Measurements from ENCODE around the gene COL4A2.

The COL4A2 gene

DNA sequence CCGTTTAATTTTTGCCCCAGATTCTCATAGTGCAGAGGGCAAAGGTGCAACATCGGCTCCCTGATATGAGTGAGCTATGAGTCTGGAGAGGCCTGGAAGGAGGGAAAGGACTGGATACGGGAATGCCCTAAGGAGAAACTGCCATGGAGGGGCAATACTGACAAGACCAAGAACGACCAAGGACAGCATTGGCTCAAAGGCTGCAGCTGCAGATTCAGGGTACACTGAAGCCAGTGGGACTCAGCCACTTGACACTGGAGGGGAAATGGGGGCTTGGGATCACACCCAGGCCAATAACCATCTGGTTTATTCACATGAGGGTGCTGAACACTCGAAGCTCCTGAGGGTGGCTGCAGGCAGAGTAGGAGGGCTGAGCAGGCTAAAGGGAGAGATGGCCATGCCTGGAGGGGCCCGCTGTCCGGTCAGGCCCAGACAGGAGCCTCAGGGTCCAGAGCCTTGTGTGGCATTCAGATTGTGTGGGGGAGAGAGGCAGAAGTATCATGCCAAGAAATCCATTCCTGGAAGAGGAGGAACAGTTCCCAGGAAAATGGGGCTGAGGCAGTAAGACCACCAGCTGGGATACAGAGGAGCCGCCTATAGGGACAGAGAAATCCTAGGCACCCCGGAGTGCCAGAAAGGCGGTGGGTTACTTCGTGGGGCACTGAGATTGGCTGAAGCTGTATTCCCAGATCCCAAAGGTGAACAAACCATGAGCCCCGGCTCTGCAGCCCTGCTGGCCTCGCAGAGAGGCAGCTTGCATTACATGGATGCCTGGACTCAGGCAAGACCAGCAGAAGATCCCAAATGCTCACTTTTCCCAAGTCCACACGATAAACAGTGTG is 20.9 kb upstream of the COL4A2 start:
- ChIA-PET CTCF (interaction anchor here (0.9 to 2.0 kb wide), 5 partner anchors 10 to 39 kb away, joined by 3 to 8 read pairs (median 4); no protein-coding TSS in a partner anchor), POLR2A (no interaction called here)
- TF ChIP-seq, protein P1, sequence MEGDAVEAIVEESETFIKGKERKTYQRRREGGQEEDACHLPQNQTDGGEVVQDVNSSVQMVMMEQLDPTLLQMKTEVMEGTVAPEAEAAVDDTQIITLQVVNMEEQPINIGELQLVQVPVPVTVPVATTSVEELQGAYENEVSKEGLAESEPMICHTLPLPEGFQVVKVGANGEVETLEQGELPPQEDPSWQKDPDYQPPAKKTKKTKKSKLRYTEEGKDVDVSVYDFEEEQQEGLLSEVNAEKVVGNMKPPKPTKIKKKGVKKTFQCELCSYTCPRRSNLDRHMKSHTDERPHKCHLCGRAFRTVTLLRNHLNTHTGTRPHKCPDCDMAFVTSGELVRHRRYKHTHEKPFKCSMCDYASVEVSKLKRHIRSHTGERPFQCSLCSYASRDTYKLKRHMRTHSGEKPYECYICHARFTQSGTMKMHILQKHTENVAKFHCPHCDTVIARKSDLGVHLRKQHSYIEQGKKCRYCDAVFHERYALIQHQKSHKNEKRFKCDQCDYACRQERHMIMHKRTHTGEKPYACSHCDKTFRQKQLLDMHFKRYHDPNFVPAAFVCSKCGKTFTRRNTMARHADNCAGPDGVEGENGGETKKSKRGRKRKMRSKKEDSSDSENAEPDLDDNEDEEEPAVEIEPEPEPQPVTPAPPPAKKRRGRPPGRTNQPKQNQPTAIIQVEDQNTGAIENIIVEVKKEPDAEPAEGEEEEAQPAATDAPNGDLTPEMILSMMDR (IDR thresholded peaks at IDR 0.05; ENCODE audit: insufficient read depth, low read length, missing control alignments): no peak
- H3K4me3 ChIP-seq (ENCODE audit: low read depth, low read length): no peak overlapping the region
- no peak for DNase-seq (ENCODE audit: low read depth, low spot score)

DNA sequence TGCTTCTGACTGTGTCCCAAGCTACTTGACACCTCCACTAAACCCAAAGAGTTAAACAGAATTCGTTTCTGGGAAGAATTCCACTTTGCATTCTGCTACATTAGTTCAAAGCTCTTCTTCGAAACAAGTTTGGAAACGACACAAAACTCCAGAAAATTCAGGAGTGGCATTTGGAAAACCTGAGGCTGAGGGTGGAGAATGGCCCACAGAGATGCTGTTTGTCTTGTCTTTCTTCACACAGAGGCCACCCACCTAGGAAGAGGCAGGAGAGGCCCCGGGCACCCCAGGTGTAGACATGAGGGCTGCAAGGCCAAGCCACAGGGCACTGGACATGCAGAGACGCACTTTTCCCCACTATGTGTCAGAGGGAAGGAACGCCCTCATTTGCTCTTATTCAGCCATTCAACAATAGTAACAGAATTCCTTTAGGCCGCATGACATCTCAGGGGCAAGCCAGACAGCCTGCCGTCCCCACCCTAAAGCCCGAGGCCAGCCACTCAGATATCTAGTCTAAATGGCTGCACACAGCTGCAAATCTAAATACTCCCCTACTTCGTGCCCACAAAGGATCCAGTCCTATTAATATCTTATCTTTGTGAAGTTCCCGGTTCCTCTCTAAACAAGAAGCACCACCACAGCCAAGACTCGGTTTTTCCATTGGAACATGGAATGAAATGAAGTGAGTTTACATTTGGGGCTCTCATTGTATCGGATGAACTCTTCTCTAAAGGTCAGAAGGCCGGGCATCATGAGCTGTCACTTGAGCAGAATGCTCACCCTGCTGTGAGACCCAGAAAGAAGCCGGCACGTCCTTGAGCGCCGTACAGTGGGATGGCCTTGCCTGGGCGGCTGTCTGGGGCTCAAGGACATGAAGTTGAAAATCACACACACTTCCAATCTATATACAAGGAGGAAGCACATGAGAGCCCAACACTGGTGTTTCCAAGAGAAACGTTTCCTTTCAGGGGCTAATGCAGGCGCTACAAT is 20.0 kb upstream of the COL4A2 start:
- CTCF ChIA-PET: interaction anchor here (1.4 to 2.0 kb wide), 2 partner anchors 18 to 28 kb away, joined by 4 to 8 read pairs; no protein-coding TSS in a partner anchor
- TF ChIP-seq, protein P1 (IDR thresholded peaks at IDR 0.05; ENCODE audit: insufficient read depth, low read length, missing control alignments): no peak
- DNase-seq (ENCODE audit: low read depth, low spot score): no peak
- no peak overlapping the region for H3K4me3 ChIP-seq (ENCODE audit: low read depth, low read length)
- POLR2A ChIA-PET: no interaction called here

DNA sequence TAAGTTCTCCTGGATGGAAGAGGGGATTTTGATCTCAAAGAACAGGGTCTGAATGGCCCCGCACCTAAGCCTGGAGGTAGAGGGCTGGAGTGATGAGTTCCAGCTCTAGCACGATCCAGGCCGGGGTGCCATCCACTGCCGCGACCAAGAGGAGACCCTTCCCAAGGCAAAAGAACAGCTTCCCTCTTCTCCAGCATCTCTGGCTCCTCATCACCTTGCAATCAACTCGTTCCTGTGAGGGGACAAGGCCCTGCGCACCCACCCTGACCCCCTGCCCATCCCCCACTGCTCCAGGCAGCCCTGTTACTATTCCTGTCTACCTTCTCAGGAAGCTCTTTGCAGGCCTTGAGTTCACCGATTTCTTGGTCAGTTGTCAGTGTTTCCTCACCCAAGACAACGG is 17.9 kb upstream of the COL4A2 start:
- TF ChIP-seq, protein P1 (IDR thresholded peaks at IDR 0.05; ENCODE audit: insufficient read depth, low read length, missing control alignments): no peak
- ChIA-PET POLR2A (no interaction called here), CTCF (interaction anchor here (1.0 kb wide), 1 partner anchor 43 kb away, joined by 3 read pairs; no protein-coding TSS in a partner anchor)
- no peak overlapping the region for H3K4me3 ChIP-seq (ENCODE audit: low read depth, low read length)
- DNase-seq (ENCODE audit: low read depth, low spot score): no peak

DNA sequence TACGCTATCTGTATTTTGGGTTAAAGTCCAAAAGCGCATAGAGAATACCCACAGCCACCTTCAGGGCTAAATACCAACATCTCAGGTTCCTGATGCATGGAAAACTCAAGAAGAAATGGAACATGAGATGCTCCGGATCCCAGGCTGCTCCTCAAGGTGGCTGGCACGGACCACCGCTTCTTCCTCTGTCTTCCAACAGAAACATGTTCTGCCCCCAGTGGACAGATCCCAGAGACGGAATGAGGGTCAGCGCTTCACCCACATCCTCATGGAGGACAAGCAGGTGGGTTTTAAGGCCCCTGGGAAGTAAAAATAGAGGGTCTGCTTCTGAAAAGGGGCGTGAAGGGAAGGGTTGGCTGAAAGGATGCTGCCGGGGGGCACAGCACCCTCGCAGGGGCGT is 17.4 kb upstream of the COL4A2 start:
- H3K4me3 ChIP-seq (ENCODE audit: low read depth, low read length): no peak overlapping the region
- POLR2A ChIA-PET: no interaction called here
- CTCF ChIA-PET: no interaction called here
- DNase-seq (ENCODE audit: low read depth, low spot score): no peak
- TF ChIP-seq, protein P1 (IDR thresholded peaks at IDR 0.05; ENCODE audit: insufficient read depth, low read length, missing control alignments): no peak

DNA sequence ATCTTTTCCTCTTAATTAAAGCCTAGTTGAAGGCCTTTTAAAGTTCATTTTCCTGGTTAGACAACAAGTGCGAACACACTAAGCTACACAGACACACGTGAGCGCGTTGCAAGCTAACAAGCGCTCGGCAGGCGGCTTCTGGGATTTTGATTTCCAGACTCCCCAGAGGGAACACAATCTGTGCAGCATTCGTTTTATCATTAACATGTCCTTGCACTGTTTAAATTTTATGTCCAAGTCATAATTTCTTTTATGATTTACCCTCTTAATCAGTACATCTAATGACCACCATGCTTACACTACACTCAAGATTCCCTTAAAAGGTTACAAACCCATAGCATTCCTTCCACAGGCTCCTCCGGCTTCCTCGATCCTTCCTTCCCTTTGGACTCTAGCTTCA is 16.9 kb upstream of the COL4A2 start:
- no peak overlapping the region for H3K4me3 ChIP-seq (ENCODE audit: low read depth, low read length)
- ChIA-PET CTCF (interaction anchor here (1.9 to 2.0 kb wide), 2 partner anchors 10 to 15 kb away, joined by 5 read pairs; no protein-coding TSS in a partner anchor), POLR2A (no interaction called here)
- TF ChIP-seq, protein P1 (IDR thresholded peaks at IDR 0.05; ENCODE audit: insufficient read depth, low read length, missing control alignments): no peak
- no peak for DNase-seq (ENCODE audit: low read depth, low spot score)

Measured in AG04449 (cell line).